Measurements from ENCODE around the gene ISOC2.
"Not testable (repeated sequence)": the region's sequence is repeated elsewhere in the genome, so short reads cannot be mapped to it uniquely, and the experiment has no call there.

The ISOC2 gene

GRCh38 chr19:55436847-55437246 is 24.6 kb downstream of the ISOC2 start:
- DNase-seq, result no peak

GRCh38 chr19:55435020-55435419 is 26.4 kb downstream of the ISOC2 start:
- DNase-seq, result no peak

GRCh38 chr19:55434356-55434919 is 27.0 kb downstream of the ISOC2 start:
- DNase-seq, result no peak

- DNase-seq, result no peak
Measured at GRCh38 chr19:55433292-55433691, 28.1 kb downstream of the ISOC2 start.

- no peak for DNase-seq
Measured at GRCh38 chr19:55432241-55432959, 29.0 kb downstream of the ISOC2 start.

- no peak for DNase-seq
Measured at GRCh38 chr19:55431183-55431582, 30.3 kb downstream of the ISOC2 start.

GRCh38 chr19:55426042-55426441 is 35.4 kb downstream of the ISOC2 start:
- no peak for DNase-seq

GRCh38 chr19:55424518-55424917 is 36.9 kb downstream of the ISOC2 start:
- no peak for DNase-seq

- DNase-seq, result no peak
Measured at GRCh38 chr19:55423225-55424005, 38.0 kb downstream of the ISOC2 start.

- DNase-seq, result not testable (repeated sequence)
Measured at GRCh38 chr19:55421281-55421680, 40.2 kb downstream of the ISOC2 start.

GRCh38 chr19:55419624-55420236 is 41.7 kb downstream of the ISOC2 start:
- DNase-seq, result no peak

- DNase-seq, result no peak
Measured at GRCh38 chr19:55419103-55419502, 42.3 kb downstream of the ISOC2 start.

- DNase-seq, result peak; percentile 70
Measured at GRCh38 chr19:55418185-55418584, 43.3 kb downstream of the ISOC2 start.

- no peak for DNase-seq
Measured at GRCh38 chr19:55410168-55410567, 51.3 kb downstream of the ISOC2 start.

- DNase-seq, result not testable (repeated sequence)
Measured at GRCh38 chr19:55409179-55409578, 52.3 kb downstream of the ISOC2 start.

- no peak for DNase-seq
Measured at GRCh38 chr19:55408533-55408872, 52.9 kb downstream of the ISOC2 start.

- DNase-seq, result peak; percentile 100
Measured at GRCh38 chr19:55407800-55408532, 53.5 kb downstream of the ISOC2 start.

GRCh38 chr19:55407550-55407799 is 54.0 kb downstream of the ISOC2 start, which contains the start of gene UBE2S:
Gene UBE2S (minus strand): TSS chr19:55407788. CDS start chr19:55407589, 199 bp downstream.
- not testable (repeated sequence) for DNase-seq

- no peak for DNase-seq
Measured at GRCh38 chr19:55406826-55407549, 54.5 kb downstream of the ISOC2 start.

- no peak for DNase-seq
Measured at GRCh38 chr19:55406091-55406825, 55.2 kb downstream of the ISOC2 start.

- no peak for DNase-seq
Measured at GRCh38 chr19:55405638-55406037, 55.8 kb downstream of the ISOC2 start.

Measured in NCI-H226 (cell line).